ENCODE measurements around the gene ZNF710.

- TF ChIP-seq CEBPB (IDR thresholded peaks at IDR 0.05) (no peak), MAX (IDR thresholded peaks at IDR 0.05) (no peak), TEAD4 (IDR thresholded peaks at IDR 0.05) (no peak), REST (IDR thresholded peaks at IDR 0.05; ENCODE audit: low read depth) (no peak), EGR1 (IDR thresholded peaks at IDR 0.05) (no peak), TAF1 (IDR thresholded peaks at IDR 0.05; ENCODE audit: low read depth) (no peak), RAD21 (IDR thresholded peaks at IDR 0.05; ENCODE audit: low read depth) (no peak), EP300 (IDR thresholded peaks at IDR 0.05; ENCODE audit: borderline replicate concordance) (no peak), YY1 (IDR thresholded peaks at IDR 0.05; ENCODE audit: low read depth) (no peak), ZBTB7A (IDR thresholded peaks at IDR 0.05; ENCODE audit: low read depth) (no peak), NFIC (IDR thresholded peaks at IDR 0.05) (no peak), FOXM1 (IDR thresholded peaks at IDR 0.05; ENCODE audit: borderline replicate concordance, low read depth) (no peak)
Observed at GRCh38 chr15:90033006-90033405, 31.9 kb downstream of the ZNF710 start.
